ACHN (cell line): ENCODE data around the gene MAP3K3.

Experiments used
- DNase-seq: peaks from one replicate; pipeline ENCODE4 v3.0.0-alpha.2; 2015
- in situ Hi-C: cut with HindIII; loops from 2 replicates; pipeline ENCODE4 v1.10.0; 2017; ENCODE audit warnings: low sequenced_read_pairs, low pct_ligation_motif_present, low pct_unique_long_range_greater_than_20kb

MAP3K3 gene

DNA sequence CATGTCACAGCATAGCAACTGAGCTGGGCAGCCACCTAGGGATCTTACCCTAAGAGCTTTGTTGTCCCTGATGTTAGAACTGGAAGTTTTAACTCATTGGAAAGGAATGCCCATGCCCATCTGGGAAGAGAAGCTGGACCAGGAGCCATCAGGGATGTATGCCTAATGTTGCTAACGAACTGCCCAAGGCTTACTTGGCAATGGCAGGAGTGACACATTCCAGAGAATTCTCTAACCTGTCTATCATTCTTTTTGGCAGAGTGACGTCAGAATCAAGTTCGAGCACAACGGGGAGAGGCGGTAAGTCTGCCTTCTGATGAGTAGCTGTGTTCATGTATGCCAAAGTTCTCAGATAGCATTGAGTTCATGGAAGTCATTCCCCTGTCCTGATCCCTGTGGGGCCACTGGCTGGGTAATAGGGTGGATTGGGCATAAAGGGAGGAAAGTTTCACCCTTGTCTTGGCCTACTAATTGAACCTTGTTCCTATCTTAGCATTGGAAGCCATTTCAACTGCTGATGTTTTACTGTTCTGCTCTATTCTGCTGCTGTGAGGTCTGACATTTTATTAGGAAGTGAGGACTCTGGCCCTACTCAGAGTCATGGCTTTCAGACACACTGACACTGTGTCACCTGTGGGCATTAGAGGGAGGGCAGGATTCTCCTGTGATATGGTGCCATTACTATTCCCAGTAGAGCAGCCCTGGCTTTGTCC is 23.7 kb downstream of the MAP3K3 start:
- in situ Hi-C loops: no loop called here
- no peak for DNase-seq

DNA sequence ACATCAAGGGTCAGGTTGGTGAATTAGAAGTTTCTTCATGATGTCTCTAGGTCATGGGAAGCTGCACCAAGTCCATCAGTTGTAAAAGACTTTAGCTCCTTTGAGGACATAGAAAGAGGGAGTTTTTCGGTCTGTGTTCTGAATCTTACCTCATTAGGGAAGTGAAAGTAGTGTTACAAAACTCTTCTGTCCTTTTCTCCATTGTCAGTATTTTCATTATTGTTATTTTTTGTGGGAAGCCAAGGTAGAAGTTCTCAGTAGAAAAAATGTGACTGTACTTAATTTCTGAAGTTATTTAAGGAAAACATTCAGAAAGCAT is 24.2 kb downstream of the MAP3K3 start:
- DNase-seq: no peak
- in situ Hi-C loops: no loop called here

DNA sequence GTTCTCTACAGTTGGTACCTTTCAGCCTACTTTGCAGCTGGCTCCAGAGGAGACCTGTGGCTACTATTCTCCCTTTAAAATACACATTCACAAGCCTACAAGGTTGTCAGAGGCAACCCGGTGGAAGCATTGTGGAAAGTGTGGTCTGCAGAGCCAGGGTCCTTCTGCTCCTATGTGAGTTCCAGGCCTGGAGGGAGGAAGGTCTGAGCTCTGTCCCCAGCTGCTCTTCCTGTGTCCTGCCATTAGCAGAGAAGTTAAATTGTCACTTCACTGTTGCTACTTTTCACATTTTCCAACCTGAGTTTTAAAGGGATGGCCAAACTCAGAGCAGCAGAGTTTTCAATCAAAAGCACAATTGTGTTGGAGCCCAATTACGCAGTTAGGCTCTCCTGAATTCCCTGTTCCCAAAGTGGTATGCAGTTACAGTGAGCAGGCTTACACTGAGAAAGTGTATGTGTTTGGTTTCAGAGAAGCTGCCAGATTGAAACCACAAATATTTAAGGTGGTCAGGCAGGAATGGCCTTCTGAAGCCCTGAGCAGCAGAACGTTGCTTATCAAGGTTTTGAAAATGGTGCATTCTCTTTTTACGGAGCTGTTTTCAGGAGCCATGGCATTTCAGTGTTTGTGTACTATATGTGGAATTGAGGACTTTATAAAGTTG is 25.0 kb downstream of the MAP3K3 start:
- in situ Hi-C loops: no loop called here
- peak; percentile 68 for DNase-seq

DNA sequence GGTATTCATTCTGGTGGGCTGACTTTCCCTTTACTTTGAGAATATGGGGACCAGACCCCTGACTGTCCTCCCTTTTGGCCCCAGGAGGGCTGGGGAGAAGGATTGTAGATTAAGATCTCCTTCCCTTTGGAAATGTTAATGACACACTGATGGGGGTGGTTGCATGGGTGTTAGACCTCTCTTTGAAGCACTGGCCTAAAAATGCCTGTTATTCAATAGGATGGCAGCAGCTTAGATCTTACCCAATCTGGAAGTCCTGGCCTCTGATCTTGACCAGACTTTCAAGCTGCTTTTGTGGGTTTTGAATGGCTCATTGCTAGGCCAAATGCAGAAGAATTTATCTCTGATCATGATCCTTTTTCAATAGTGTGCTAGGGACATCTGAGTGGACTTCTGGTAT is 25.7 kb downstream of the MAP3K3 start:
- DNase-seq: no peak
- in situ Hi-C loops: no loop called here

DNA sequence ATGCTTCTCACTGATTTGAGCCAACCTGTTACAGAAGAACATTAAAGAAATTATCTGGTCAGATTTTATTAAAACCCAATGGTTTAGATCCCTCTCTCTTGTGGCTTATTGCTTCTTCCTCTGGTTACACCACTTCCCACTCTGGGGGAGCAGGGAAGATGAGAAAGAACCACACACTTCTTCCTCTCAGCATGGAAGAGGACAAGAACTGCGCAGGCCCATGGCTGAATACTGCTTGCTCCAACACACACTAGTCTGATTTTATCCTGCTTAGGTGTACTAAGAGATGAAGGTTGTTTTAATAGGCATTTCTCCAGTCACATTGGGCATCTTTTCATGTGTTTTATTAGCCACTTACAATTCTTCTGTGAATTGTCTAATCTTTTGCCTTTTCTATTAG is 27.6 kb downstream of the MAP3K3 start:
- in situ Hi-C loops: no loop called here
- no peak for DNase-seq

DNA sequence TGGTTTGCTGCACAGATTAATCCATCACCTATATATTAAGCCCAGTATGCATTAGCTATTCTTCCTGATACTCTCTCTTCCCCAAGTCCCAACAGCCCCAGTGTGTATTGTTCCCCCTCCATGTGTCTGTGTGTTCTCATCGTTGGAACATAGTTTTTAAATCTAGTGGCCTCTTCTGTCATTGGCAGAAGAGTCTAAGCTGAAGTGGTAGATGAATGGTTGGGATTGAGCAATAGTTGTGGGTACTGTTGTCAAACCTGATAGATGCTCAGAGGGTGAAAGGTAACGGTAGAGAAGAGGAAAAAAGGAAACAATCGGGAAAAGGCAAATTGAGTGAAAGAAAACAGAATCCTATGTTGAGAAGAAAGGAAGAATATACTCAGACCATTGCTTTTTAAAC is 29.9 kb downstream of the MAP3K3 start:
- in situ Hi-C loops: no loop called here
- DNase-seq: no peak

DNA sequence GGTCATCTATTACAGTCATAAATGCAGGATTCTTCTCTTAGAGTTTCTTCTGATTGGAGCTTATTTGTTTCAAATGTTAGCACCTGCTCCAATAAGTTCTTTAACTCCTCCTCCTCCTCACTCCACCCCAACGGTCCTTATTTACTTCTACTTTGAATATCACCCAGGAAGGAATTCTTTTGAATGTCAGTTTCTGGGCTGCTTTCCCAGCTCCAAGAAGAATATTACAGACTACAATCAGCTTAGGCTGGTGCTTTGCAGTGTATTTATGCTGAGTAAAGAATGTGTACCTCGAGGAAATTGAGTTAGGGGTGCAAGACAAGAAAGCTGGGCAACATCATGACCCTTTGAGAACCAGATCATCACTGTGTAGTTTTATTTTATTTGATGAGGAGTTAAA is 30.8 kb downstream of the MAP3K3 start:
- in situ Hi-C loops: no loop called here
- no peak for DNase-seq

DNA sequence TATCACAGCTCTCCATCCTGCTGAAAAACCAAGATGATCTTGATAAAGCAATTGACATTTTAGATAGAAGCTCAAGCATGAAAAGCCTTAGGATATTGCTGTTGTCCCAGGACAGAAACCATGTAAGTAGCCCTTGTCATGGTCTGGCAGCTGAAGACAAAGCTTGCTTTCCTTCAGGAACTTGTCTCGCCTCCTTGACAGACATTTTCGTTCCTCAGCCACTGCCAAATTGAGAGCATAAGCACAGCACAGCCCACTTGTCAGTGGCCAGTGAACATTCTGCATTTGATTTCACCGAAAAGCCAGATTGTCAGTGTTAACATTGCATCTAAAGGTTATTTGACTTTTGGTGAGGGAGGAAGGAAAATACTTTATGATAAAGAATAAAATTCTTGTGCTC is 35.6 kb downstream of the MAP3K3 start:
- in situ Hi-C loops: no loop called here
- no peak for DNase-seq

DNA sequence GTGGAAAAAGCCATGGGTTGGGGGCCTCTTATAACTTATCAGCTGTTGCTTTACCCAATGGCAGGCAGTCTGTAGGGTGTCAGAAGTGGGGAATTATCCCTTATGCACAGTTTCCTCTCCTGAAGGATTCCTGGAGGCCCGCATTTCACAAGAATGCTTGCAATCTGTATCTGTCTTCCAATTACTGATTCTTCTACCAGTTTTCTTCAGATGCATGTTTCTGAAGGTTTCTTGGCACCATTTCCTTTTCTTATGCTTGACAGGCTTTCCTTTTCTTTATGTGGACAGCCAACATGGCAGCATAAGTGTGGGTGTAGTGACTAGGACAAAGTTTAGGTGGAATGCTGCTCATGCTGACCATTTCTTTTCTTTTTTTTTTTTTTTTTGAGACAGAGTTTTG is 36.1 kb downstream of the MAP3K3 start:
- in situ Hi-C loops: no loop called here
- no peak for DNase-seq

DNA sequence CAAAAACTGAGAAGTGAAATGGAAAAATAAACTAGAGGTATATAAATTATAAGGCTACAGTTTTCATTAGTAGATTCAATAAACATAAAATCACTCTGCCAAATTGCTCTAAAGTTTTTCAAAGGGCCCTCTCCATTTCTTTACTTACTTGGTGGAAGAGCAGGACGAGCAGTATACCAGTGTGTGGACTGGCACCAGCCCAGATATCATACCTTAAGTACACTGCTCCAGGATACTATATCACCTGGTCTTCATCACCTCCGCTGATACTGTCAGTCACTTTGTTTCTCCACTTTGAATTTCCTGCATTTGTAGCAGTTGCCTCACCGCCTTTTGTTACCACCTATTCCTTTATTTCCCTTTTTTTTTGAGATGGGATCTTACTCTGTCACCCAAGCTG is 37.6 kb downstream of the MAP3K3 start:
- in situ Hi-C loops: no loop called here

DNA sequence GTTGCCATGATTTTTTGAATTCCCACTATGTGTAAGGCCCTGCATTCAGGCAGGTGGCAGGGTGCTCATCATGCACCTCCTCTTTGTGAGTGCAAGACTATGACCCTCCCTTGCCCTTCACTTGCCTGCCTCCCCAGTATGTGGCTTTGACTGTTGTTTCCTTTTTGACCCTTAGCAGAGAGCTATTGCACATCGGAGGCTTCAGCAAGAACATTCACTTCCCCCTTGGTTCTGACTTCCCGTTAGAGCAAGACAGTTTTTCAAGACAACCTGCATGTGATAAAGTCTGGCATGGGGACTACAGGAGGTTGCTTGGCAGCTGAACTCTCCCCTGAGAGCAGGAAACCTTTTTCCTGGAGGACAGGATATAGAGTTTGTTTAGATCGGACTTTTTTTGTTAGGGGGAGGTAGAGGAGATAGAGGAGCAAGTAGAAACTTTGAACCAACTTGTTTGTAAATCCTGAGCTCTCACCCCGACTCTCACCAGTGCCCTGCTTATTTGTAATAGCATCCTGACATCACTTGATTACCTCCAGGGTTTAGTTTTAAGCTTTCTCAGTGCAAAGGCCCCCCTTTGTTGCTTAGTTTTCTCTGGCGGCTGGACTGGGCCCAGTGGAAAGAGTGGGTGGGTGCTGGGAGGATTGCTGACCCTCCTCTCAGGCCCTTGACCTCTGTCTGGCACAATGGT is 43.5 kb downstream of the MAP3K3 start:
- no peak for DNase-seq
- in situ Hi-C loops: no loop called here

More for the DNA sequence above, 37.6 kb downstream of the MAP3K3 start:
- no peak for DNase-seq

DNA sequence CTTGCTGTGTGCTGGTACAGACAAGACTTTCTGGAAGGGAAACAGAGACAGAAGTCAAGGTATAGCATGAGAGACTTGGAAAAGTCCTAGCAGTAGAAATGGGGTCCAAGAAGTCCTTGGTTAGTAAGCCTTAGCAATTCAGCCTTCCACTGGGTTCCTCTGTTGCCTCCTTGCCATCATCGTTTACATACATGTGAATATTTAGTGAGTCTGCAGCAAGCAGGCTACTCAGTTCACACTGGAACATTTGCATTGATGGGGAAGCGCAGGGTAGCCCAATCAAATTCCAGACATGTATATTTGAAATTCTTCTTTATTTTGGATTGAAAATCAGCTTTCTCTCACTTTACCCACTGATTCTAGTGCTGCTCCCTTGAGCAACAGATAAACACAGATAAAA is 50.6 kb downstream of the MAP3K3 start:
- DNase-seq: no peak
- in situ Hi-C loops: no loop called here

DNA sequence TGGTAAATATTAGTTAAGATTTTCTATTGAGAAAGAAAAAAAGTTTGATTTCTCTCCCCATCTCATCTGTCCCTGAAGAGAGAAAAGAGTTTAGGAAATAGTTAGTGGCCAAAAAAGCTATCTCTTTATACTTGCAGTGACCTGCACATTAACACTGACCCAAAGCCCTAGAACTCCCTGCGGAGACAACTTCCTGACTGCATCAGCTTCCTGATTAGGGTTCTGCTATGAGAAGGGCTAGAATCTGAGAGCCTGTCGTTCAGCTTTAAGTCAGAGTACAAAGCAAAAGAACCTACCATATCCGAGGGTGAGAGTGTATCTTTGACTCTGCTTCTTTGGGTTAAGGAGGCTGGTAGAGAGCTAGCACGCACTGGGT is 53.0 kb downstream of the MAP3K3 start:
- no peak for DNase-seq
- in situ Hi-C loops: no loop called here

DNA sequence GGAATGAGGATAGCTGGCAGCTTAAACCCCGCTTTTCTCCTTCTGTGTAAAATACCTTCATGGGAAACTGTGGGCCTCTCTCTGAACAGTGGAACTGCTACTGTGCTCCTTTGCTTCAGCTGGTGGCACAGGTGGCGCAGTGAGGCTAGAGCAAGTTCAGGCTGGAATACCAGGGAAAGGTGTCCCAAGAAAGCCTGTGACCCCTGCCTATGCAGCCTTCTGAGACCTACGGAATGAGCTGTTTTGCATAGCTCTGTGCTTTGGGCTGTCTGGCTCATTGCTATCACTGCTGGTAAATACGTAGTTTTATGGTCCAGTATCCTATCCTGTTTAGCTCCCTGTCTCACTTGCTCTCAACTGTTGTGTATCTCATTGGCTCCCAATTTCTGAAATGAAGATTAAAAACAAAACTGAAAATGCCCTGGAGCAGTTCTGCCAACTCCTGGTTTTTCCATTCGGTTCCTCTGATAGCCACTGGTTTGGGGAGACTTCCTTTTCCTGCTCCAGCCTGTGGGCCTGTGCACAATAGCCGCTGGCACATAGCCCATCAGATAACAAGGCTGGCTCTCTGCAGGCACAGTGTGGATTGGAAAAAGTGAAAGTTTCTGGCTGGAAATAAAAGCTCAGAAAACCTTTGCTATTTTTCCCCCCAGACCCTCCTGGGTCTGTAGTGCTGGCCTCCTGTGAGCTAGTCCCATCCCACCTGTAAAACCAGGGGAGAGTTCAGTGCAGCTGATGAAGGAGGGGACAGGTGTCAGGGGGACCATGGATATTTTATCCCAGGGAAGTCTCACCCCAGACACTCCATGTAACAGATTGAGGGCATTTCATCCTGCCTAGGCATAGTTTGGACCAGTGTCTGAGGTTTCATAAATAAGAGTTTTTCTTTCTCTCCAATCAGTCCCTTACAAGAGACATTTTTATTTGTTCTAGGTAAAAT is 53.7 kb downstream of the MAP3K3 start:
- peak; percentile 76 for DNase-seq
- in situ Hi-C loops: no loop called here

DNA sequence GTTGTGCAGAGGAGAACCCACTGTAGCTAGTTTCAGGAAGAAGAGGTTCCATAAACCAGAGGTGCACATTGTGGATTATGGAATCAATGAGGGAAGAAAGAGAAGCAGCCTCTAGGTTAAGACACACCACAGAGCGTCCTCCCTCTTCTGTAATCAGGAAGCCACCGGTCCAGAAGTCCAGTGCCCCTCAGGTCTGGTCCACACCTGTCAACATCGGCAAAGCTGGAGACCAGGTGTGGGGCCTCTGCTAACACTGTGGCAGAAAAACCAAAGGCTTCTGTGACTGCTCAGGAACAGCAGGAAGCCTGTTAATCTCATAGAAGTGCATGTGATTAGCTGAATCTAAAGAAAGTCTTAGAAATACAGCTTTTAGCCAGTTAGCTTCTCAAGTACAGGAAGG is 54.4 kb downstream of the MAP3K3 start:
- DNase-seq: no peak
- in situ Hi-C loops: no loop called here

DNA sequence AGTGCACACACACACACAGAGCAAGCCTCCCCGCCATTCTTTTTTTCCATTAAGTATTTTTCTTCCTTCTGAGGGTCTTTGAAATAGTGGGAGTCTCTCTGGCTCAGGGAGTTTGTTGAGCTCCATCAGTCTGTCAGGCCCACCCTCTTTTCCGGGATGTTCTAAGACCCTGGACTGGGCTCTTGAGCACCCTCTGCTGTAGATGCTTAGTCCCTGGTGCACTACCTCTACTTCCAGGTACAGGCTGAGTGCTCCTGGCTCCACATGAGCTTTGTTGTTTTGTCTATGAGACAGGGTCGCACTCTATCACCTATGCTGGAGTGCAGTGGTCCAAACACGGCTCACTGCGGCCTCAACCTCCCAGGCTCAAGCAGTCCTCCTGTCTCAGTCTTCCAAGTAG is 57.0 kb downstream of the MAP3K3 start:
- in situ Hi-C loops: no loop called here
- no peak for DNase-seq

DNA sequence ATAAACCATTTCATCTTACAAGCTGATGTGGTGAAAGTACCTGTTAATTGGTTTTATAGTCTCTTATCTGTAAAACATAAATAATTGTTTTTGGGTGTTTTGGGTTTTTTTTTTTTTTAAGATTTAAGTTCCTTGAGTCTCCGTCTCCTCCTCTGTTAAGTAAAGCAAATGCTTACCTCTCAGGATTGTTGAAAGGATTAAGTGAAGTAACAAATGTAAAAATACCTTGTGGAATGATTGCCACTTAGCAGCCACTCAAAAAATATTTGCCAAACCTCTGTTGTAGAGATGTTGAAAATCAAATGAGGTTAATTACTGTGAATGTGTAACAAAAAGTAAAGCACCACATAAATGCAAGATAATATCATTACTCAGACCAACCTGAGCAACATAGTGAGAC is 58.5 kb downstream of the MAP3K3 start:
- in situ Hi-C loops: no loop called here
- DNase-seq: no peak

DNA sequence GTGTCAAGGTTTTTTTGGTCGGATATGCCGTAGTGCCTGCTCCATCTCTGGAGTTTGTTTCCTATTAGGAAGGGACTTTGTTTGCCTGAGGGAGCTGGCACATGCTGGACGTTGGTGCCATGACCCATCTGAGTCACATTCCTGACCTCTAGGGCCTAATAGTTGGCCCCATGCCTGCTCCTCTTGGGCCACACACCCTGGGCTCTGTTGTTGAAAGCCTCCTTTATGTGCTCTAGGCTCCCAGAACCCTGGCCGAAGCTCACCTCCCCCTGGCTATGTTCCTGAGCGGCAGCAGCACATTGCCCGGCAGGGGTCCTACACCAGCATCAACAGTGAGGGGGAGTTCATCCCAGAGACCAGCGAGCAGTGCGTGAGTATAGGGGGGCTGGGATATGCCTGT is 59.3 kb downstream of the MAP3K3 start:
- in situ Hi-C loops: no loop called here
- DNase-seq: no peak

DNA sequence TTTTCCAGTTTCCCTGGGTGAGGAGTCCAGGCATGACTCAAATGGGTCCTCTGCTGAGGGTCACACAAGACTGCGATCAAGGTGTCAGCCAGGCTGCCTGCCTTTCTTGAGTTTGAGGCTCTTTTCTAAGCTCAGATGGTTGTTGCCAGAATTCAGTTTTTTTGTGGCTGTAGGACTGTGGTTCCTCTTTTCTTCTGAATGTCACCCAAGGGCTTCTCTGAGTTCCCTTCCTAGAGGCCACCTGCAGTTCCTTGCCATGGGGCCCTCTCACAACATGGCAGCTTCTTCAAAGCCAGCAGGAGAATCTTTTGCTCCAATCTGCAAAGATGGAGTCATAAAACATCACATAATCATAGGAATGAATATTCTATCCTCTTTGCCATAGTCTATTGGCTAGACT is 60.2 kb downstream of the MAP3K3 start:
- in situ Hi-C loops: no loop called here
- no peak for DNase-seq
